Tibial nerve (tissue), 4 donors: Measurements from ENCODE around the gene COL2A1.

Experiments
- EP300 ChIP-seq, 2 donors: sonication (generic); formaldehyde crosslinking; IDR thresholded peaks; one replicate each; pipeline ENCODE4 v1.6.1; 2017; ENCODE audit warnings: antibody characterized with exemption in 2 of 2, mild to moderate bottlenecking in 1 of 2
- POLR2A ChIP-seq, 2 donors: fragments of 450-650 bp; IDR thresholded peaks; one replicate each; pipeline ENCODE4 v1.6.1; 2017; ENCODE audit warnings: antibody characterized with exemption in 2 of 2, mild to moderate bottlenecking in 2 of 2, moderate library complexity in 2 of 2
- TF ChIP-seq, protein P1 (sequence below), 5 experiments: fragments of 200-600 bp in 3 of 5; fragments of 450-650 bp in 2 of 5; sonication (generic) in 3 of 5; IDR thresholded peaks; one replicate each; pipeline ENCODE4 v1.5.1; 2016 to 2019; ENCODE audit warnings: antibody characterized with exemption in 5 of 5, mild to moderate bottlenecking in 3 of 5, moderate library complexity in 2 of 5

DNA sequence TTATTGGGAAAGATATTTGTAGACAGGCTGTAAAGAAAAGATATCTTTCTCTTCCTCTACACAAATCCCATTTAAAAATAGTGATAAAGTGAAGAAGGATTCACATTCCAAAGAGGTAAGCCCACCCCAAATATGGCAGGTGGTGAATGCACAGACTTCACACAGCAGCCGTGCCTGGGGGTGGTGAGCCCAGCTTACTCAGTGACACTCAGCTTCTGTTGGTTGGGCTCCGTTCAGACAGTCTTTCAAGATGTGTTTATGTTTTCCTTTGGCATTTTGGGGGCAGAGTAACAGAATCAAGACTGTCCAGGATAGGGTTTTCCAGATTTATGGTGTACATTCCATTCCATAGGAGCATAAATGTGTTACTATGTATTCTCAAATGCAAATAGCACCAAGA, 4.1 kb upstream of the COL2A1 start:
- no peak for TF ChIP-seq POLR2A (IDR thresholded peaks at IDR 0.05)
- TF ChIP-seq, protein P1, sequence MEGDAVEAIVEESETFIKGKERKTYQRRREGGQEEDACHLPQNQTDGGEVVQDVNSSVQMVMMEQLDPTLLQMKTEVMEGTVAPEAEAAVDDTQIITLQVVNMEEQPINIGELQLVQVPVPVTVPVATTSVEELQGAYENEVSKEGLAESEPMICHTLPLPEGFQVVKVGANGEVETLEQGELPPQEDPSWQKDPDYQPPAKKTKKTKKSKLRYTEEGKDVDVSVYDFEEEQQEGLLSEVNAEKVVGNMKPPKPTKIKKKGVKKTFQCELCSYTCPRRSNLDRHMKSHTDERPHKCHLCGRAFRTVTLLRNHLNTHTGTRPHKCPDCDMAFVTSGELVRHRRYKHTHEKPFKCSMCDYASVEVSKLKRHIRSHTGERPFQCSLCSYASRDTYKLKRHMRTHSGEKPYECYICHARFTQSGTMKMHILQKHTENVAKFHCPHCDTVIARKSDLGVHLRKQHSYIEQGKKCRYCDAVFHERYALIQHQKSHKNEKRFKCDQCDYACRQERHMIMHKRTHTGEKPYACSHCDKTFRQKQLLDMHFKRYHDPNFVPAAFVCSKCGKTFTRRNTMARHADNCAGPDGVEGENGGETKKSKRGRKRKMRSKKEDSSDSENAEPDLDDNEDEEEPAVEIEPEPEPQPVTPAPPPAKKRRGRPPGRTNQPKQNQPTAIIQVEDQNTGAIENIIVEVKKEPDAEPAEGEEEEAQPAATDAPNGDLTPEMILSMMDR (IDR thresholded peaks at IDR 0.05): no peak
- no peak for TF ChIP-seq EP300 (IDR thresholded peaks at IDR 0.05)
